ENCODE data around the gene C22orf31.
"Not testable (repeated sequence)": the region's sequence is repeated elsewhere in the genome, so short reads cannot be mapped to it uniquely, and the experiment has no call there.

C22orf31 gene

GRCh38 chr22:29061773-29062172, at the start of gene C22orf31:
TSS of gene C22orf31 (minus strand) at chr22:29061831. CDS start at chr22:29061792, 39 bp downstream.
- no peak for DNase-seq

- DNase-seq = no peak
These were observed 49.3 kb upstream of the C22orf31 start for GRCh38 chr22:29110946-29111345.

GRCh38 chr22:29109822-29110221, 48.2 kb upstream of the C22orf31 start:
- no peak for DNase-seq

- DNase-seq = no peak
These were observed 46.5 kb upstream of the C22orf31 start for GRCh38 chr22:29108137-29108536.

GRCh38 chr22:29106839-29107238, 45.2 kb upstream of the C22orf31 start:
- DNase-seq = no peak

GRCh38 chr22:29105468-29105867, 43.8 kb upstream of the C22orf31 start:
- DNase-seq = no peak

GRCh38 chr22:29103121-29103520, 41.5 kb upstream of the C22orf31 start:
- DNase-seq = no peak

GRCh38 chr22:29102300-29102699, 40.7 kb upstream of the C22orf31 start:
- no peak for DNase-seq

GRCh38 chr22:29098296-29098695, 36.7 kb upstream of the C22orf31 start:
- no peak for DNase-seq

GRCh38 chr22:29096736-29097669, 35.4 kb upstream of the C22orf31 start:
- no peak for DNase-seq

GRCh38 chr22:29095459-29095858, 33.8 kb upstream of the C22orf31 start:
- DNase-seq = no peak

- no peak for DNase-seq
These were observed 32.1 kb upstream of the C22orf31 start for GRCh38 chr22:29093501-29094300.

GRCh38 chr22:29093030-29093429, 31.4 kb upstream of the C22orf31 start:
- no peak for DNase-seq

- no peak for DNase-seq
These were observed 30.6 kb upstream of the C22orf31 start for GRCh38 chr22:29092243-29092642.

- no peak for DNase-seq
These were observed 28.4 kb upstream of the C22orf31 start for GRCh38 chr22:29090039-29090438.

GRCh38 chr22:29089507-29089906, 27.9 kb upstream of the C22orf31 start:
- no peak for DNase-seq

- no peak for DNase-seq
These were observed 27.2 kb upstream of the C22orf31 start for GRCh38 chr22:29088809-29089208.

- DNase-seq = no peak
These were observed 25.4 kb upstream of the C22orf31 start for GRCh38 chr22:29087012-29087411.

GRCh38 chr22:29083933-29084591, 22.4 kb upstream of the C22orf31 start:
- no peak for DNase-seq

- not testable (repeated sequence) for DNase-seq
These were observed 21.9 kb upstream of the C22orf31 start for GRCh38 chr22:29083576-29083932.

GRCh38 chr22:29082826-29083545, 21.4 kb upstream of the C22orf31 start:
- DNase-seq = no peak

- DNase-seq = no peak
These were observed 20.0 kb upstream of the C22orf31 start for GRCh38 chr22:29081517-29082236.

All from right hindlimb (tissue), 1 donor.